ENCODE results near the gene BCL2. TPM values are rescaled to one million over a fixed set of nuclear protein-coding genes. Genes with fewer than 3 reads are reported as not detected.
"Not testable (repeated sequence)": the region's sequence is repeated elsewhere in the genome, so short reads cannot be mapped to it uniquely, and the experiment has no call there.

The BCL2 gene
- polyA plus RNA-seq, 1 experiment, result 0.35 TPM

- Histone ChIP-seq H3K4me3 (ENCODE audit: low read depth, low read length) (peak overlapping the region; percentile 81), H3K27me3 (ENCODE audit: control insufficient read depth, insufficient read depth, low read length) (no peaks in the 10 kb centered on the region), H3K27ac (ENCODE audit: low read depth, low read length) (no peak overlapping the region), H3K9me3 (ENCODE audit: control insufficient read depth, insufficient read depth, low read length) (no peaks in the 10 kb centered on the region)
- DNase-seq (ENCODE audit: low read depth, low spot score), result no peak
- ChIA-PET POLR2A (interaction anchor here (0.6 to 0.9 kb wide), 3 partner anchors 24 to 56 kb away, joined by 3 to 11 read pairs (median 5); partner anchors contain the start of gene VPS4B), CTCF (interaction anchor here (1.1 to 2.6 kb wide), 4 partner anchors 24 to 152 kb away, joined by 3 to 18 read pairs (median 7); no protein-coding TSS in a partner anchor)
- no peak for TF ChIP-seq CTCF (IDR thresholded peaks at IDR 0.05; ENCODE audit: low read depth, low read length)
These were observed 46.3 kb upstream of the BCL2 start for GRCh38 chr18:63365876-63366212.

GRCh38 chr18:63363951-63364350, 44.4 kb upstream of the BCL2 start:
- CTCF ChIA-PET, result interaction anchor here (0.6 kb wide), 1 partner anchor 75 kb away, joined by 3 read pairs; no protein-coding TSS in a partner anchor
- H3K27ac ChIP-seq (ENCODE audit: low read depth, low read length), result no peak overlapping the region
- no peaks in the 10 kb centered on the region for H3K27me3 ChIP-seq (ENCODE audit: control insufficient read depth, insufficient read depth, low read length)
- no peak for TF ChIP-seq CTCF (IDR thresholded peaks at IDR 0.05; ENCODE audit: low read depth, low read length)
- no peak overlapping the region for H3K4me3 ChIP-seq (ENCODE audit: low read depth, low read length)
- POLR2A ChIA-PET, result no interaction called here
- no peaks in the 10 kb centered on the region for H3K9me3 ChIP-seq (ENCODE audit: control insufficient read depth, insufficient read depth, low read length)
- no peak for DNase-seq (ENCODE audit: low read depth, low spot score)

GRCh38 chr18:63363420-63363819, 43.9 kb upstream of the BCL2 start:
- DNase-seq (ENCODE audit: low read depth, low spot score); H3K9me3 ChIP-seq (ENCODE audit: control insufficient read depth, insufficient read depth, low read length); H3K27me3 ChIP-seq (ENCODE audit: control insufficient read depth, insufficient read depth, low read length); H3K4me3 ChIP-seq (ENCODE audit: low read depth, low read length); H3K27ac ChIP-seq (ENCODE audit: low read depth, low read length); POLR2A ChIA-PET: not testable (repeated sequence)
- CTCF ChIA-PET, result interaction anchor here (0.6 to 1.2 kb wide), 2 partner anchors 23 to 75 kb away, joined by 3 read pairs; no protein-coding TSS in a partner anchor

- POLR2A ChIA-PET, result no interaction called here
- DNase-seq (ENCODE audit: low read depth, low spot score), result no peak
- Histone ChIP-seq H3K27ac (ENCODE audit: low read depth, low read length) (no peak overlapping the region), H3K9me3 (ENCODE audit: control insufficient read depth, insufficient read depth, low read length) (no peaks in the 10 kb centered on the region), H3K27me3 (ENCODE audit: control insufficient read depth, insufficient read depth, low read length) (no peaks in the 10 kb centered on the region), H3K4me3 (ENCODE audit: low read depth, low read length) (no peak overlapping the region)
- TF ChIP-seq CTCF (IDR thresholded peaks at IDR 0.05; ENCODE audit: low read depth, low read length), result no peak
- CTCF ChIA-PET, result interaction anchor here (0.7 kb wide), 1 partner anchor 33 kb away, joined by 3 read pairs; no protein-coding TSS in a partner anchor
These were observed 36.8 kb upstream of the BCL2 start for GRCh38 chr18:63356272-63356896.

GRCh38 chr18:63350230-63350629, 30.7 kb upstream of the BCL2 start:
- TF ChIP-seq CTCF (IDR thresholded peaks at IDR 0.05; ENCODE audit: low read depth, low read length), result no peak
- H3K27me3 ChIP-seq (ENCODE audit: control insufficient read depth, insufficient read depth, low read length), result no peaks in the 10 kb centered on the region
- DNase-seq (ENCODE audit: low read depth, low spot score), result no peak
- H3K4me3 ChIP-seq (ENCODE audit: low read depth, low read length), result no peak overlapping the region
- no peak overlapping the region for H3K27ac ChIP-seq (ENCODE audit: low read depth, low read length)
- H3K9me3 ChIP-seq (ENCODE audit: control insufficient read depth, insufficient read depth, low read length), result no peaks in the 10 kb centered on the region
- ChIA-PET POLR2A (no interaction called here), CTCF (interaction anchor here (5.5 kb wide), 1 partner anchor 9 kb away, joined by 33 read pairs; no protein-coding TSS in a partner anchor)

Data from AG04450 (cell line).